HG03571 (cell line): Measurements from ENCODE around the gene SNX3.
"Not testable (repeated sequence)": the region's sequence is repeated elsewhere in the genome, so short reads cannot be mapped to it uniquely, and the experiment has no call there.

Experiments
- ATAC-seq: cut with Tn5 transposase; IDR thresholded peaks from one replicate; pipeline ENCODE4 v1.9.1; 2021; ENCODE audit not compliant: unreplicated experiment

Gene SNX3

GRCh38 chr6:108260809-108261569 lies at the start of gene SNX3:
TSS of gene SNX3 (minus strand) at chr6:108261040. CDS start at chr6:108260921, 119 bp downstream.
- peak; percentile 87 for ATAC-seq

DNA sequence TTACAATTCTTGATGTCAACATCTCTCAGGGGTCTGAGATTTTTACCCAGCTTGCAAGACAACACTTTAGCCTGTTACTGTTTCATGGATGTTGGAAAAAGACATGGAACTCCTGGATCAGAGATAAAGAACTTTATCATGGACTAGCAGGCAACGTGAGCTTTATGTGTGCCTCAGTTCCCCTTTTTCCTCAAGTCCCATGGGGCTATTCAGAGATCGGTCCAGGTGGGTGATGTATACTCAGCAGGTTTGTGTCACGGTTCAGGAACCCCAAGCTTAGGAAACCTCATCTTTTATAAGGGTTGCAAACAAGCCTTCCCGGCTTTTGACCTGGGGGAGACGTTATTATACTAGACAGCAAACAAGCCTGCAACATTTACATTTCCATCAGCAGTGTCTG lies 49.0 kb upstream of the SNX3 start:
- no peak for ATAC-seq

DNA sequence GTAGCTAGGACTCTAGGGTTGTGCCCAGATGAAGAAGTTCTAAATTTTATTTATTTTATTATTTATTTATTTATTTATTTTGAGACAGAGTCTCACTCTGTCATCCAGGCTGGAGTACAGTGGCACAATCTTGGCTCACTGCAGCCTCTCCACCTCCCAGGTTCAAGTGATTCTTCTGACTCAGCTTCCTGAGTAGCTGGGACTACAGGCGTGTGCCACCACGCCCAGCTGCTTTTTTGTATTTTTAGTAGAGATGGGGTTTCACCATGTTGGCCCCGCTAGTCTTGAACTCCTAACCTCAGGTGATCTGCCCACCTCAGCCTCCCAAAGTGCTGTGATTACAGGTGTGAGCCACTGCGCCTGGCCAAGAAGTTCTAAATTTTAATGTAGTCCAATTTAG lies 47.8 kb upstream of the SNX3 start:
- not testable (repeated sequence) for ATAC-seq

- ATAC-seq = no peak
Measured at GRCh38 chr6:108304646-108305045, 43.8 kb upstream of the SNX3 start.

DNA sequence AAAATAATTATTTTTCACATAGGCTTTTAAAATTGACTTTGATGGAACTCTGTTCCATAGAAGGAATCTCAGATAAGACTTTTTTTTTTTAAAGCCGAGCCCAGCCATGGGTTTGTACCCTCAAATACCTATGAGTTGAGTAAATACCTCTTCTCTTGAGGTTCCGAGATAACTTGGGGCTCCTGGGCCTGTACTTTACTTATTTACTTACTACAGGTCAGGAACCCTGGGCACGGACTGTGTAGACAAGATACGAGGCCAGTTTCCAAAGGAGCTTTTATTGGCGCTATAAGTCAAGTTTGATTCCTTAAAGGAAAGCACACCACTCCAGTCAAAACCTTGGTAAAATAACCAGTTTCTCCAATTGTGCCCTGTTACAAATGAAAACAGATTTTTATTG lies 41.5 kb upstream of the SNX3 start:
- no peak for ATAC-seq

GRCh38 chr6:108295676-108296075 lies 34.8 kb upstream of the SNX3 start:
- no peak for ATAC-seq

GRCh38 chr6:108294727-108295625 lies 34.1 kb upstream of the SNX3 start, which contains the start of gene AFG1L:
TSS of gene AFG1L (plus strand) at chr6:108295054. CDS start at chr6:108295080, 26 bp downstream.
- peak; percentile 81 for ATAC-seq

DNA sequence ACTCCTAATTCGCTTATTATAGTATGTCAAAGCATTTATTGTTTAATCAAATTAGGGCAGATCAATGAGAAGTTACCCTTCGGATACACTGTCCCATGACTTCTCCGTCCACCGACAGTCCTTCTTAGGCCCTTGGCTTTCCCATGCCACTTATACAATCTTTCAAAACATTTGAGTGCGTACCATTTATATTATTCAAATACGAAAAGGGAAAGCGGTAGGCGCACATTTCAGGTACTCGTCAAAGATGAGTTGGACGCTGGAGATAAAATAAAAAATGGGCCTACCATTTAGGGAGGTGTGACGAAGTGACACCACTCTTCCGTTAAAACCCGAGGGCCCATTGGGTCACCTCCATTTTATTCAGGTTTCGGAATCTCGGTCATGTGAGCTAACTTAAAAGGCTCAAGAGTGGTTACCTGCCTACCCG lies 33.5 kb upstream of the SNX3 start:
- peak; percentile 26 for ATAC-seq

DNA sequence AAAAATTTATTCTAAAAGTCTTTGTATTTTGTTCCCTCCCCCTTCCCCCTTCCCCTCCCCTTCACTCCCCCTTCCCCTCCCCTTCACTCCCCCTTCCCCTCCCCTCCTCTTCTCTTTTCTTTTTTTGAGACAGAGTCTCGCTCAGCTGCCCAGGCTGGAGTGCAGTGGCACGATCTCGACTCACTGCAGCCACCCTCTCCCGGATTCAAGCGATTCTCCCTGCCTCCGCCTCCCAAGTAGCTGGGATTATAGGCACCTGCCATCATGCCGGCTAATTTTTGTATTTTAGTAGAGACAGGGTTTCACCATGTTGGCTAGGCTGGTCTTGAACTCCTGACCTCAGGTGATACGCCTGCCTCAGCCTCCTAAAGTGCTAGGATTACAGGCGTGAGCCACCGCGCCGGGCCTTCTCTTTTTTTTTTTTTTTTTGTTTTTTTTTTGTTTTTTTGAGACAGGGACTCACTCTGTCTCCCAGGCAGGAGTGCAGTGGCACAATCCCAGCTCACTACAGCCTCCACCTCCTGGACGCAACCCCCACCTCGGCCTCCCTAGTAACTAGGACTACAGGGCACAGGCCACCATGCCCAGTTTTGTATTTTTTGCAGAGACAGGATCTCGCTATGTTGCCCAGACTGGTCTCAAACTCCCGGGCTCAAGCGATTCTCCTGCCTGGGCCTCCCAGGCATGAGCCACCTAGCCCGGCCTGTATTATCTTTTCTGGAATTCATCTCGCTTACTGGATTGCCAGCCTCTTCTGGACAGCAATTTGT lies 32.9 kb upstream of the SNX3 start:
- ATAC-seq = no peak

GRCh38 chr6:108292561-108292960 lies 31.7 kb upstream of the SNX3 start:
- not testable (repeated sequence) for ATAC-seq

GRCh38 chr6:108291091-108291490 lies 30.3 kb upstream of the SNX3 start:
- no peak for ATAC-seq

GRCh38 chr6:108288742-108289141 lies 27.9 kb upstream of the SNX3 start:
- ATAC-seq = no peak

- ATAC-seq = no peak
Measured at GRCh38 chr6:108287373-108287772, 26.5 kb upstream of the SNX3 start.

- ATAC-seq = no peak
Measured at GRCh38 chr6:108286366-108286765, 25.5 kb upstream of the SNX3 start.

DNA sequence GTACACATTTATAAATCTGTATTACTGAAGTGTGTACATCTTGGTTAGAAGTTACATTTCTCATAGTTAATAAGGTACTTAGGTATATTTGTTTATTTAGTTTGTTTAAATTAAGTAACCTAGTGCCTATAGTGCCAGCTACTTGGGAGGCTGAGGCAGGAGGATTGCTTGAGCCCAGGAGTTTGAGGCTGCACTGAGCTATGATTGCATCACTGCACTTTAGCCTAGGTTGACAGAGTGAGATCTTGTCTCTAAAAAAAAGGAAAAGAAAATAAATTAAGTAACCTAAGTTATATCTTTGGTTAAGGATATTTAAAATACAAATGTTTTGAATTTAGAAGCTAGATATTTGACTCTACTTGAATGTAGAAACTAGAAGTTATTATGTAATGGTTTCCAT lies 24.5 kb upstream of the SNX3 start:
- ATAC-seq = no peak

- no peak for ATAC-seq
Measured at GRCh38 chr6:108277831-108278230, 17.0 kb upstream of the SNX3 start.

DNA sequence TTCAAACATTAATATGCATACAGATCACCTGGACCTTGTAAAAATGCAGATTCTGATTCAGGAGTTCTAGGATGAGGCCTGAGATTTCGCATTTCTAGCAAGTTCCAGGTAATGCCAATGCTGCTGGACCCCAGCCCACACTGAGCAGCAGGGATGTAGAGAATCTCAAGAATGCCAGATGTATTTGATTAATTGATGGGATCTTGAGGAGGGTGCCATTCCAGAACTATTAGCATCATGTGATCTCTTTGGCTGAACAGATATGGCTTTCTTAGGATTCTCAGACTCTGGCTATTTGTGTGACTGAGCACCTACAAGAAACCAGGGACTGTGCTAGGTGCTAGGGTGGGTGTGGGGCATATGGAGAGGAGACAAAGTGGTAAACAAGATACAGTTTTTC lies 16.5 kb upstream of the SNX3 start:
- ATAC-seq = no peak

DNA sequence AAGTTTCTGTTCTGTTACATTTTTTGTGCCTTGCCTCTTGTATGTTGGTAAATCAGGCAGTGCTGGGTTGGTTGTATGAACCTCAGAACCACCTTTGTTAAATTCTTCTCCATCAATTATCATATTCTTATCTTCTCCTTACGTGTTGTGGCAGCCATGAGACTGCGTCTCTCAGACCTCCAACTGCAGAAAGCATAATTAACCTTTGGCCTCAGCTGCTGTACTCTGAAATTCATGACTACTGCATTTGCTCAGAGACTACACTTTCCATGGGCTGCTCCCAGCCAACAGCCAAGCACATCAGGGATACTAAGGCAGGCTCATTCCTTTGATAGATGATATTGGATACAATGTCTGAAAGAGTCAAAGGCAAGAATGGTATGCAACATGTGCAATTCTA lies 15.1 kb upstream of the SNX3 start:
- ATAC-seq = no peak

GRCh38 chr6:108274546-108274945 lies 13.7 kb upstream of the SNX3 start:
- no peak for ATAC-seq

GRCh38 chr6:108269955-108270354 lies 9.1 kb upstream of the SNX3 start:
- ATAC-seq = not testable (repeated sequence)

- ATAC-seq = no peak
Measured at GRCh38 chr6:108268845-108269244, 8.0 kb upstream of the SNX3 start.
